HEK293 (cell line): ENCODE measurements around the gene SIGLEC6.

Source experiments
- CTCF ChIA-PET: fragments of 350-600 bp; formaldehyde crosslinking; extraction: SDS; loops from one replicate; lab custom pipeline; 2021; ENCODE audit warnings: antibody characterized with exemption; lab: Yijun Ruan, JAX
- POLR2A ChIA-PET: fragments of 300-600 bp; formaldehyde crosslinking; extraction: SDS; loops from one replicate; lab custom pipeline; 2020; ENCODE audit warnings: antibody characterized with exemption, inconsistent platforms; lab: Yijun Ruan, JAX
- H3K27ac ChIP-seq: fragments of 200-500 bp; sonication (Bioruptor generic); 2 replicates; pipeline ENCODE4 v1.5.1; 2014; ENCODE audit warnings: low read depth, low read length, control low read depth, inconsistent platforms; ENCODE audit errors: extremely low read depth
- H3K36me3 ChIP-seq, 2 experiments: fragments of 200-500 bp in 1 of 2; sonication (Bioruptor generic) in 1 of 2; 1 replicate in 1 of 2; 2 replicates in 1 of 2; pipeline ENCODE4 v1.5.1; 2014 to 2017; ENCODE audit warnings: inconsistent platforms in 2 of 2, low read length in 2 of 2; ENCODE audit not compliant: control insufficient read depth in 2 of 2, insufficient read depth in 1 of 2
- H3K4me1 ChIP-seq: fragments of 200-500 bp; sonication (Bioruptor generic); 2 replicates; pipeline ENCODE4 v1.5.1; 2014; ENCODE audit warnings: mild to moderate bottlenecking, low read length, inconsistent platforms; ENCODE audit not compliant: control insufficient read depth, insufficient read depth
- H3K4me3 ChIP-seq: 2 replicates; pipeline ENCODE4 v1.5.1; 2011; ENCODE audit warnings: low read depth, mild to moderate bottlenecking, control low read depth, low read length, moderate library complexity
- H3K9me3 ChIP-seq: fragments of 200-500 bp; sonication (Bioruptor generic); 2 replicates; pipeline ENCODE4 v1.5.1; 2014; ENCODE audit warnings: low read depth, low read length, inconsistent platforms; ENCODE audit not compliant: control insufficient read depth, insufficient read depth
- GLI2 ChIP-seq: fragments of 450-650 bp; formaldehyde crosslinking; IDR thresholded peaks from 2 replicates; pipeline ENCODE4; 2017; ENCODE audit warnings: missing biosample characterization, missing genetic modification characterization, low read depth, borderline replicate concordance
- HOXA7 ChIP-seq: sonication (generic); formaldehyde crosslinking; IDR thresholded peaks from 2 replicates; pipeline ENCODE4 v1.8.1; 2022; ENCODE audit warnings: missing genetic modification reagents, borderline replicate concordance
- KLF7 ChIP-seq: fragments of 450-650 bp; formaldehyde crosslinking; IDR thresholded peaks from 2 replicates; pipeline ENCODE4 v1.5.1; 2016; ENCODE audit warnings: missing biosample characterization, missing genetic modification characterization, borderline replicate concordance
- YY1 ChIP-seq: fragments of 450-650 bp; formaldehyde crosslinking; IDR thresholded peaks from 2 replicates; pipeline ENCODE4 v1.5.1; 2018; ENCODE audit warnings: missing biosample characterization, missing genetic modification characterization
- ZFHX2 ChIP-seq: fragments of 450-650 bp; formaldehyde crosslinking; conservative IDR thresholded peaks from 2 replicates; pipeline ENCODE4 v1.5.1; 2016; ENCODE audit warnings: missing biosample characterization, missing genetic modification characterization
- ZNF155 ChIP-seq: fragments of 450-650 bp; formaldehyde crosslinking; IDR thresholded peaks from 2 replicates; pipeline ENCODE4 v1.5.1; 2016; ENCODE audit warnings: missing biosample characterization, missing genetic modification characterization
- ZNF266 ChIP-seq: fragments of 450-650 bp; formaldehyde crosslinking; IDR thresholded peaks from 2 replicates; pipeline ENCODE4 v1.5.1; 2016; ENCODE audit warnings: missing biosample characterization, missing genetic modification characterization, low read depth
- ZNF394 ChIP-seq: fragments of 450-650 bp; formaldehyde crosslinking; IDR thresholded peaks from 2 replicates; pipeline ENCODE4 v1.5.1; 2016; ENCODE audit warnings: missing biosample characterization, missing genetic modification characterization, mild to moderate bottlenecking, moderate library complexity, borderline replicate concordance
- ZNF544 ChIP-seq: fragments of 450-650 bp; formaldehyde crosslinking; IDR thresholded peaks from 2 replicates; pipeline ENCODE4 v1.5.0; 2017; ENCODE audit warnings: missing biosample characterization, missing genetic modification characterization
- ZNF549 ChIP-seq: fragments of 450-650 bp; IDR thresholded peaks from 2 replicates; pipeline ENCODE4 v1.5.1; 2018; ENCODE audit warnings: missing biosample characterization, missing genetic modification characterization, mild to moderate bottlenecking, inconsistent platforms, moderate library complexity
- ZNF670 ChIP-seq: fragments of 450-650 bp; formaldehyde crosslinking; IDR thresholded peaks from 2 replicates; pipeline ENCODE4 v1.5.1; 2016; ENCODE audit warnings: missing biosample characterization, missing genetic modification characterization, low read depth
- ZNF701 ChIP-seq: fragments of 450-650 bp; formaldehyde crosslinking; IDR thresholded peaks from 2 replicates; pipeline ENCODE4 v1.5.1; 2016; ENCODE audit warnings: missing biosample characterization, missing genetic modification characterization
- ZNF792 ChIP-seq: fragments of 450-650 bp; formaldehyde crosslinking; IDR thresholded peaks from 2 replicates; pipeline ENCODE4 v1.5.1; 2016; ENCODE audit warnings: missing biosample characterization, missing genetic modification characterization
- TF ChIP-seq, protein P1 (sequence below): IDR thresholded peaks from 2 replicates; pipeline ENCODE4 v1.6.1; 2011; ENCODE audit warnings: mild to moderate bottlenecking, low read depth, low read length, borderline replicate concordance
- TF ChIP-seq, protein P2 (sequence below): fragments of 450-650 bp; formaldehyde crosslinking; optimal IDR thresholded peaks from 2 replicates; pipeline ENCODE3; 2016; ENCODE audit warnings: missing biosample characterization, mild to moderate bottlenecking, missing genetic modification characterization
- TF ChIP-seq, protein P3 (sequence below): fragments of 450-650 bp; formaldehyde crosslinking; IDR thresholded peaks from 2 replicates; pipeline ENCODE4 v1.5.1; 2016; ENCODE audit warnings: missing biosample characterization, missing genetic modification characterization, borderline replicate concordance
- TF ChIP-seq, protein P4 (sequence below): fragments of 450-650 bp; IDR thresholded peaks from 2 replicates; pipeline ENCODE4 v1.5.1; 2018; ENCODE audit warnings: missing biosample characterization, mild to moderate bottlenecking, missing genetic modification characterization
- TF ChIP-seq, protein P5 (sequence below): fragments of 450-650 bp; formaldehyde crosslinking; IDR thresholded peaks from 2 replicates; pipeline ENCODE4 v1.5.1; 2016; ENCODE audit warnings: missing biosample characterization, missing genetic modification characterization
- TF ChIP-seq, protein P6 (sequence below): fragments of 450-650 bp; formaldehyde crosslinking; IDR thresholded peaks from 2 replicates; pipeline ENCODE4 v1.5.1; 2016; ENCODE audit warnings: missing biosample characterization, missing genetic modification characterization

The SIGLEC6 gene

DNA sequence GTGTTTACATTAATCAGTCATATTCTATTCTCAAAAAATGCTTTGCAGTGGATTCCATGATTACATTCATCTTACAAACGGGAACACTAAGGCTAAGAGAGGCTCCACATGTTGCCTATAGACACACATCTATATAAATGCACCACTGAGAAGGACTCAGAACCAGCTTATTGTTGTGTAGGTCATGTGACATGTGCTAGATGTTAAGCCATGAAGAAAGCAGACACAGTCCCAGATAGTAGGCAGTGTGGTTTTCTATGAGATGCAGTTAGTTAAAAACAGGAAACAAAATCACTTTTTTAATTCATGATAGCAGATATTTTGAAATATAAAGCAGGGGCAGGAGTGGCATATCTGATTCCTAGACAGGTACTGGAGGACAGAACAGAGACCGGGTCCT, 10.7 kb downstream of the SIGLEC6 start:
- POLR2A ChIA-PET, result no interaction called here
- no peak overlapping the region for H3K4me3 ChIP-seq
- no peaks in the 10 kb centered on the region for H3K36me3 ChIP-seq
- no peaks in the 10 kb centered on the region for H3K9me3 ChIP-seq
- TF ChIP-seq ZNF544 (tag by site-specific recombination) (no peak), ZNF155 (tag by site-specific recombination) (no peak), ZNF670 (tag by site-specific recombination) (no peak), ZNF266 (tag by site-specific recombination) (no peak), ZNF792 (tag by site-specific recombination) (no peak), ZNF549 (tag by site-specific recombination) (no peak), HOXA7 (no peak), ZFHX2 (tag by site-specific recombination) (no peak), ZNF394 (tag by site-specific recombination) (no peak), GLI2 (tag by site-specific recombination) (no peak), ZNF701 (no peak)
- TF ChIP-seq, protein P1, sequence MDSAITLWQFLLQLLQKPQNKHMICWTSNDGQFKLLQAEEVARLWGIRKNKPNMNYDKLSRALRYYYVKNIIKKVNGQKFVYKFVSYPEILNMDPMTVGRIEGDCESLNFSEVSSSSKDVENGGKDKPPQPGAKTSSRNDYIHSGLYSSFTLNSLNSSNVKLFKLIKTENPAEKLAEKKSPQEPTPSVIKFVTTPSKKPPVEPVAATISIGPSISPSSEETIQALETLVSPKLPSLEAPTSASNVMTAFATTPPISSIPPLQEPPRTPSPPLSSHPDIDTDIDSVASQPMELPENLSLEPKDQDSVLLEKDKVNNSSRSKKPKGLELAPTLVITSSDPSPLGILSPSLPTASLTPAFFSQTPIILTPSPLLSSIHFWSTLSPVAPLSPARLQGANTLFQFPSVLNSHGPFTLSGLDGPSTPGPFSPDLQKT, result no peak
- TF ChIP-seq, protein P2, sequence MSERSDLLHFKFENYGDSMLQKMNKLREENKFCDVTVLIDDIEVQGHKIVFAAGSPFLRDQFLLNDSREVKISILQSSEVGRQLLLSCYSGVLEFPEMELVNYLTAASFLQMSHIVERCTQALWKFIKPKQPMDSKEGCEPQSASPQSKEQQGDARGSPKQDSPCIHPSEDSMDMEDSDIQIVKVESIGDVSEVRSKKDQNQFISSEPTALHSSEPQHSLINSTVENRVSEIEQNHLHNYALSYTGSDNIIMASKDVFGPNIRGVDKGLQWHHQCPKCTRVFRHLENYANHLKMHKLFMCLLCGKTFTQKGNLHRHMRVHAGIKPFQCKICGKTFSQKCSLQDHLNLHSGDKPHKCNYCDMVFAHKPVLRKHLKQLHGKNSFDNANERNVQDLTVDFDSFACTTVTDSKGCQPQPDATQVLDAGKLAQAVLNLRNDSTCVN (tag by site-specific recombination), result no peak
- TF ChIP-seq, protein P3, sequence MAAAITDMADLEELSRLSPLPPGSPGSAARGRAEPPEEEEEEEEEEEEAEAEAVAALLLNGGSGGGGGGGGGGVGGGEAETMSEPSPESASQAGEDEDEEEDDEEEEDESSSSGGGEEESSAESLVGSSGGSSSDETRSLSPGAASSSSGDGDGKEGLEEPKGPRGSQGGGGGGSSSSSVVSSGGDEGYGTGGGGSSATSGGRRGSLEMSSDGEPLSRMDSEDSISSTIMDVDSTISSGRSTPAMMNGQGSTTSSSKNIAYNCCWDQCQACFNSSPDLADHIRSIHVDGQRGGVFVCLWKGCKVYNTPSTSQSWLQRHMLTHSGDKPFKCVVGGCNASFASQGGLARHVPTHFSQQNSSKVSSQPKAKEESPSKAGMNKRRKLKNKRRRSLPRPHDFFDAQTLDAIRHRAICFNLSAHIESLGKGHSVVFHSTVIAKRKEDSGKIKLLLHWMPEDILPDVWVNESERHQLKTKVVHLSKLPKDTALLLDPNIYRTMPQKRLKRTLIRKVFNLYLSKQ (tag by site-specific recombination), result no peak
- TF ChIP-seq, protein P4, sequence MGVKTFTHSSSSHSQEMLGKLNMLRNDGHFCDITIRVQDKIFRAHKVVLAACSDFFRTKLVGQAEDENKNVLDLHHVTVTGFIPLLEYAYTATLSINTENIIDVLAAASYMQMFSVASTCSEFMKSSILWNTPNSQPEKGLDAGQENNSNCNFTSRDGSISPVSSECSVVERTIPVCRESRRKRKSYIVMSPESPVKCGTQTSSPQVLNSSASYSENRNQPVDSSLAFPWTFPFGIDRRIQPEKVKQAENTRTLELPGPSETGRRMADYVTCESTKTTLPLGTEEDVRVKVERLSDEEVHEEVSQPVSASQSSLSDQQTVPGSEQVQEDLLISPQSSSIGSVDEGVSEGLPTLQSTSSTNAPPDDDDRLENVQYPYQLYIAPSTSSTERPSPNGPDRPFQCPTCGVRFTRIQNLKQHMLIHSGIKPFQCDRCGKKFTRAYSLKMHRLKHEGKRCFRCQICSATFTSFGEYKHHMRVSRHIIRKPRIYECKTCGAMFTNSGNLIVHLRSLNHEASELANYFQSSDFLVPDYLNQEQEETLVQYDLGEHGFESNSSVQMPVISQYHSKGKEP (tag by site-specific recombination), result no peak
- TF ChIP-seq, protein P5, sequence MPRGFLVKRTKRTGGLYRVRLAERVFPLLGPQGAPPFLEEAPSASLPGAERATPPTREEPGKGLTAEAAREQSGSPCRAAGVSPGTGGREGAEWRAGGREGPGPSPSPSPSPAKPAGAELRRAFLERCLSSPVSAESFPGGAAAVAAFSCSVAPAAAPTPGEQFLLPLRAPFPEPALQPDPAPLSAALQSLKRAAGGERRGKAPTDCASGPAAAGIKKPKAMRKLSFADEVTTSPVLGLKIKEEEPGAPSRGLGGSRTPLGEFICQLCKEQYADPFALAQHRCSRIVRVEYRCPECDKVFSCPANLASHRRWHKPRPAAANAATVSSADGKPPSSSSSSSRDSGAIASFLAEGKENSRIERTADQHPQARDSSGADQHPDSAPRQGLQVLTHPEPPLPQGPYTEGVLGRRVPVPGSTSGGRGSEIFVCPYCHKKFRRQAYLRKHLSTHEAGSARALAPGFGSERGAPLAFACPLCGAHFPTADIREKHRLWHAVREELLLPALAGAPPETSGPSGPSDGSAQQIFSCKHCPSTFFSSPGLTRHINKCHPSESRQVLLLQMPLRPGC, result no peak
- TF ChIP-seq, all 188 proteins: peak for 0
- CTCF ChIA-PET, result no interaction called here
- Histone ChIP-seq H3K4me1 (no peaks in the 10 kb centered on the region), H3K27ac (no peak overlapping the region)

DNA sequence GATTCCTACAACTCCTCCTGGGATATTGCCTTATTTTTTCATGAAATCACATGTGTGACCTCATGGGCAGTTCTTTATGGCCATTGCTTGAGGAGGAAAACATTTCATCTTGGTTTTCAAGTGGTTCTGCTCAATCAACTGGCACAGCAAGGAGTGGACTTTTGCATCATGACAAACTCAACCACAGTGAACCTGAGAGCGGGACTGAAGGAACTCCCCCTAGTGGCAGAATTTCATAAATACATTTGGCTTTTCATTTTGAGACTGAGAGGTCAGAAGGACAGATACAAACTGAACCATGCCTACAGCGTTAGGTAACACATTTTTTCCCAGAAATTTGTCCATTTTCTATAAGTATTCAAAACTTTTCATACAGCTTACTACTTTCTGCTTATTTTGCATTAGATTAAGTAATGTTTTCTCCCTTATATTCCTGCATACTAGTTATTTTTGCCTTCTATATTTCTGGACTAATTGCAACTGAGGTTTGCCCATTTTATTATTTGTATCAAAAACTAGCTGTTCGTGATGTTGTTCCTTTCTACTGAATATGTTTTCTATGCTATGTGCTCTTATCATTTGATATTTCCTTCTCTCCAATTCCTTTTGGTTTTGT, 16.5 kb downstream of the SIGLEC6 start:
- Histone ChIP-seq H3K36me3 (no peaks in the 10 kb centered on the region), H3K4me1 (no peaks in the 10 kb centered on the region), H3K27ac (no peak overlapping the region), H3K9me3 (no peaks in the 10 kb centered on the region), H3K4me3 (no peak overlapping the region)
- CTCF ChIA-PET, result interaction anchor here (0.7 to 4.3 kb wide), 35 partner anchors 8 to 356 kb away, joined by 3 to 48 read pairs (median 5); partner anchors contain the start of genes SIGLEC10, SIGLECL1 and ZNF175
- POLR2A ChIA-PET, result no interaction called here
- TF ChIP-seq YY1 (tag by site-specific recombination) (no peak), KLF7 (tag by site-specific recombination) (no peak)
- TF ChIP-seq, protein P6, sequence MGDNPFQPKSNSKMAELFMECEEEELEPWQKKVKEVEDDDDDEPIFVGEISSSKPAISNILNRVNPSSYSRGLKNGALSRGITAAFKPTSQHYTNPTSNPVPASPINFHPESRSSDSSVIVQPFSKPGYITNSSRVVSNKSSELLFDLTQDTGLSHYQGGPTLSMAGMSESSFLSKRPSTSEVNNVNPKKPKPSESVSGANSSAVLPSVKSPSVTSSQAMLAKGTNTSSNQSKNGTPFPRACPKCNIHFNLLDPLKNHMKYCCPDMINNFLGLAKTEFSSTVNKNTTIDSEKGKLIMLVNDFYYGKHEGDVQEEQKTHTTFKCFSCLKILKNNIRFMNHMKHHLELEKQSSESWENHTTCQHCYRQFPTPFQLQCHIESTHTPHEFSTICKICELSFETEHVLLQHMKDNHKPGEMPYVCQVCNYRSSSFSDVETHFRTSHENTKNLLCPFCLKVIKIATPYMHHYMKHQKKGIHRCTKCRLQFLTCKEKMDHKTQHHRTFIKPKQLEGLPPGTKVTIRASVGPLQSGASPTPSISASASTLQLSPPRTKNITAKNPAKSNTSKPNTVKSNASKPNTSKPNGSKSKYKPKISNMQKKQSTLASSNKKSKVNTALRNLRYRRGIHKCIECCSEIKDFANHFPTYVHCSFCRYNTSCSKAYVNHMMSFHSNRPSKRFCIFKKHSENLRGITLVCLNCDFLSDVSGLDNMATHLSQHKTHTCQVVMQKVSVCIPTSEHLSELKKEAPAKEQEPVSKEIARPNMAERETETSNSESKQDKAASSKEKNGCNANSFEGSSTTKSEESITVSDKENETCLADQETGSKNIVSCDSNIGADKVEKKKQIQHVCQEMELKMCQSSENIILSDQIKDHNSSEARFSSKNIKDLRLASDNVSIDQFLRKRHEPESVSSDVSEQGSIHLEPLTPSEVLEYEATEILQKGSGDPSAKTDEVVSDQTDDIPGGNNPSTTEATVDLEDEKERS (tag by site-specific recombination), result no peak
- TF ChIP-seq, all 188 proteins: peak for 0
